ENCODE results near the gene S1PR4. TPM values are rescaled to one million over a fixed set of nuclear protein-coding genes. Genes with fewer than 3 reads are reported as not detected.

S1PR4 gene
- total and polyA plus RNA-seq, 2 donors (not counting 1 experiment from before 2014, with no cell fraction given) = 84.2 to 129 TPM

DNA sequence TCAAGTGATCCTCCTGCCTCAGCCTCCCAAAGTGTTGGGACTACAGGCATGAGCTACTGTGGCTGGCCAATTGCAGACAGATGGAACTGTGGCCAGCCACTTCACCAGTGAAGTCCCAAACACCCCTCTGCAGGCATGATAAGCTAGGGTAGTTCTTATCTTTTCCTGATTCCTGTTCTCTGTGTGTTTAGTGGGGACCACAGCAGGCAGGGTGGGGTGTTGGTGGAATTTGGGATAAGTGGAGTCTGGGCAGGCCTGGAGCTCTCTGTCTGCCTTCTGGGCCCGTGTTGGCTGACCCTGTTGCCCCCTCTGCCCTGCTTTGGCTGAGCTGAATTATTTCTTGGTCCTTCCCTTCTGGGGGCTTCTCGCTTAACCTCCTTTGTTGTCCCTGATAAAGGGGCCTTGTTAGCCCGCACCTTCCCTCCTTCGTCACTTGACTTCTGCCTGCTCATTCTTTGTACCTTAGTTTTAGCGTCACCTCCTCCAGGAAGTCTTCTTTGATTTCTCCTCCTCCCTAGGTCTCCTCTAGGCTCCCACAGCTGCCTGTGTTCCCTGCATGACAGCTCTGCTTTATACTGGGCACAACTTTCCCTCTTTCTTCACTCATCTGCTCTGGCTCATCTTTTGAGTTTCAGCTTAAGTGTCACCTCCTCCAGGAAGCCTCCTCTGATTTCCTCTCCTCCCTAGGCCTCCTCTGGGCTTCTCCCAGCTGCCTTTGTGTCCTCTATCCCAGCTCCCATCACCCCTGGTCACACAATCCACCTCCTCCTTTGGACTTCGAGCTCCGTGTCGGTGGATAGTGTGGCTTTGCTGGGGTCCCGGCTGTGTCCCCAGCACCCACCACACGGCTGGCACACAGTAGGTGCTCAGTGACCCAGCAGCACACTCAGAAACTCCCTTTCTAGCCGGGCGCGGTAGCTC is 5.4 kb downstream of the S1PR4 start:
- peaks cover 0 to 42% of the 10 kb centered on the region in 2 experiments for H3K36me3 ChIP-seq (replicated peaks in 1 of 2; ENCODE audit: control extremely low read depth in 1 of 2, control insufficient read depth in 1 of 2, extremely low read depth in 1 of 2, insufficient read depth in 2 of 2, low read length in 1 of 2)
- H3K4me3 ChIP-seq (ENCODE audit: control extremely low read depth in 1 of 5, extremely low read depth in 1 of 5, insufficient read depth in 1 of 5, low read depth in 2 of 5, low read length in 4 of 5) = no peak overlapping the region
- H3K27me3 ChIP-seq (replicated peaks in 1 of 4; ENCODE audit: control extremely low read depth in 1 of 4, control insufficient read depth in 3 of 4, insufficient read depth in 4 of 4, low read length in 3 of 4) = no peaks in the 10 kb centered on the region
- peaks cover 98% of the 10 kb centered on the region for H4K20me1 ChIP-seq (ENCODE audit: control insufficient read depth, insufficient read depth, low read length, poor library complexity, severe bottlenecking)
- H3K4me3 Mint-ChIP-seq = peak overlapping the region; percentile 93
- peaks cover 67% of the 10 kb centered on the region for H3K4me1 Mint-ChIP-seq
- H3K27me3 Mint-ChIP-seq = no peaks in the 10 kb centered on the region
- no peak overlapping the region for H2AFZ ChIP-seq (ENCODE audit: insufficient read depth, low read depth, low read length, poor library complexity, severe bottlenecking)
- H3K4me1 ChIP-seq (ENCODE audit: control insufficient read depth in 2 of 2, insufficient read depth in 2 of 2, low read length in 2 of 2) = peaks cover 49 to 75% of the 10 kb centered on the region in 2 donors
- WGBS (ENCODE audit: insufficient coverage) = 91% methylated on average over 10 of the region's 13 CpGs
- no peaks in the 10 kb centered on the region for H3K9me3 ChIP-seq (ENCODE audit: control extremely low read depth in 1 of 3, control insufficient read depth in 2 of 3, insufficient read depth in 1 of 3, low read length in 2 of 3)
- H3K9me3 Mint-ChIP-seq (ENCODE audit: insufficient read depth) = no peaks in the 10 kb centered on the region
- intact Hi-C loops (cut with micrococcal nuclease) = loop anchor here (10.0 kb wide), 3 partner anchors 119 to 1939 kb away; partner anchors contain the start of genes ATP5F1D, FEM1A, MIDN and TLE5
- H3K27ac Mint-ChIP-seq = peak overlapping the region; percentile 82
- POLR2A ChIA-PET = interaction anchor here (0.5 to 1.7 kb wide), 9 partner anchors 8 to 1358 kb away, joined by 3 to 9 read pairs (median 4); no protein-coding TSS in a partner anchor
- DNase-seq (no peak), ATAC-seq (ENCODE audit: low read depth) (no peak)
- H3K27ac ChIP-seq (ENCODE audit: low read length in 2 of 2) = peak overlapping the region in 1 of 2 donors; percentile 22
- H3K79me2 ChIP-seq (ENCODE audit: control insufficient read depth, insufficient read depth, low read length) = peaks cover 95% of the 10 kb centered on the region
- H3K9ac ChIP-seq (ENCODE audit: low read length) = peak overlapping the region; percentile 13
- H3K4me2 ChIP-seq (replicated peaks; ENCODE audit: low read depth, low read length, poor library complexity, severe bottlenecking) = peak overlapping the region; percentile 100
- CTCF ChIA-PET = interaction anchor here (0.6 to 1.2 kb wide), 8 partner anchors 22 to 343 kb away, joined by 3 read pairs; partner anchors contain the start of gene ZNF555
- TF ChIP-seq, protein P1, sequence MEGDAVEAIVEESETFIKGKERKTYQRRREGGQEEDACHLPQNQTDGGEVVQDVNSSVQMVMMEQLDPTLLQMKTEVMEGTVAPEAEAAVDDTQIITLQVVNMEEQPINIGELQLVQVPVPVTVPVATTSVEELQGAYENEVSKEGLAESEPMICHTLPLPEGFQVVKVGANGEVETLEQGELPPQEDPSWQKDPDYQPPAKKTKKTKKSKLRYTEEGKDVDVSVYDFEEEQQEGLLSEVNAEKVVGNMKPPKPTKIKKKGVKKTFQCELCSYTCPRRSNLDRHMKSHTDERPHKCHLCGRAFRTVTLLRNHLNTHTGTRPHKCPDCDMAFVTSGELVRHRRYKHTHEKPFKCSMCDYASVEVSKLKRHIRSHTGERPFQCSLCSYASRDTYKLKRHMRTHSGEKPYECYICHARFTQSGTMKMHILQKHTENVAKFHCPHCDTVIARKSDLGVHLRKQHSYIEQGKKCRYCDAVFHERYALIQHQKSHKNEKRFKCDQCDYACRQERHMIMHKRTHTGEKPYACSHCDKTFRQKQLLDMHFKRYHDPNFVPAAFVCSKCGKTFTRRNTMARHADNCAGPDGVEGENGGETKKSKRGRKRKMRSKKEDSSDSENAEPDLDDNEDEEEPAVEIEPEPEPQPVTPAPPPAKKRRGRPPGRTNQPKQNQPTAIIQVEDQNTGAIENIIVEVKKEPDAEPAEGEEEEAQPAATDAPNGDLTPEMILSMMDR (IDR thresholded peaks at IDR 0.05) = no peak
- TF ChIP-seq EZH2 (IDR thresholded peaks at IDR 0.05; ENCODE audit: borderline replicate concordance, insufficient read depth, low read depth, low read length, poor library complexity, severe bottlenecking) = no peak

Measured in B cell (primary cell).